A549 (cell line): ENCODE data around the gene KPNA2. TPM values are rescaled to one million over a fixed set of nuclear protein-coding genes. Genes with fewer than 3 reads are reported as not detected.
"Not testable (repeated sequence)": the region's sequence is repeated elsewhere in the genome, so short reads cannot be mapped to it uniquely, and the experiment has no call there.

Source experiments
- ATAC-seq, 2 experiments: fragments of 200-7000 bp in 1 of 2; fragments of >200 bp in 1 of 2; cut with Nextera tagmentation in 1 of 2; cut with Tn5 transposase in 1 of 2; 3 replicates each; pipeline versions ENCODE4 v1.8.0 to v1.9.1; 2018 to 2020; ENCODE audit warnings: mild to moderate bottlenecking in 1 of 2, moderate library complexity in 1 of 2
- CTCF ChIA-PET: fragments of 300-600 bp; sonication (Branson Sonifier 250); formaldehyde crosslinking; extraction: SDS; loops from one replicate; lab custom pipeline; 2021; ENCODE audit warnings: antibody characterized with exemption, inconsistent platforms; lab: Yijun Ruan, JAX
- POLR2A ChIA-PET: fragments of 350-600 bp; formaldehyde crosslinking; extraction: SDS; loops from one replicate; lab custom pipeline; 2021; ENCODE audit warnings: antibody characterized with exemption, inconsistent platforms; lab: Yijun Ruan, JAX
- DNase-seq, 2 experiments: peaks; one replicate each; pipeline versions ENCODE4 v3.0.0 to v3.0.0-alpha.2; 2011 to 2016; ENCODE audit warnings: low read depth in 1 of 2, low spot score in 1 of 2
- FAIRE-seq: peaks from 2 replicates; lab custom pipeline; 2011; peaks lifted over from hg19 to GRCh38; lab: Jason Lieb, UNC
- H3K27ac ChIP-seq, 2 experiments: fragments of >200 bp; sonication (Bioruptor Twin); formaldehyde crosslinking; 3 replicates each; pipeline ENCODE4 v1.5.1; 2016 to 2017
- H3K4me1 ChIP-seq: fragments of >200 bp; sonication (Bioruptor Twin); formaldehyde crosslinking; 3 replicates; pipeline ENCODE4 v1.6.1; 2016
- H3K4me2 ChIP-seq: fragments of >200 bp; sonication (Bioruptor Twin); formaldehyde crosslinking; 3 replicates; pipeline ENCODE4 v1.6.1; 2016
- H3K4me3 ChIP-seq: fragments of >200 bp; sonication (Bioruptor Twin); formaldehyde crosslinking; 3 replicates; pipeline ENCODE4 v1.5.1; 2016
- H3K9me3 ChIP-seq: fragments of >200 bp; sonication (Bioruptor Twin); formaldehyde crosslinking; 3 replicates; pipeline ENCODE4 v1.6.1; 2016
- CBX2 ChIP-seq: fragments of 200-600 bp; sonication (generic); IDR thresholded peaks from 2 replicates; pipeline ENCODE4 v1.6.1; 2016; ENCODE audit warnings: low read depth, mild to moderate bottlenecking, borderline replicate concordance
- CBX8 ChIP-seq: fragments of 200-600 bp; sonication (generic); IDR thresholded peaks from 2 replicates; pipeline ENCODE4 v1.6.1; 2016
- CHD2 ChIP-seq: fragments of 150-350 bp; IDR thresholded peaks from 2 replicates; pipeline ENCODE4 v1.6.1; 2014; ENCODE audit warnings: low read length; ENCODE audit not compliant: partially characterized antibody
- EHF ChIP-seq: fragments of 250-450 bp; sonication (Bioruptor Pico); IDR thresholded peaks from 2 replicates; pipeline ENCODE4 v1.5.0; 2020; ENCODE audit warnings: mild to moderate bottlenecking
- FOSB ChIP-seq: fragments of 250-450 bp; sonication (Bioruptor Pico); IDR thresholded peaks from 2 replicates; pipeline ENCODE4 v1.5.0; 2020; ENCODE audit warnings: mild to moderate bottlenecking, moderate library complexity
- FOXS1 ChIP-seq: fragments of 250-450 bp; sonication (Bioruptor Pico); IDR thresholded peaks from 2 replicates; pipeline ENCODE4 v1.5.0; 2020; ENCODE audit warnings: mild to moderate bottlenecking, moderate library complexity
- JUN ChIP-seq, 2 experiments: fragments of >200 bp; sonication (Bioruptor Twin); formaldehyde crosslinking; IDR thresholded peaks; 2 replicates in 1 of 2; 3 replicates in 1 of 2; pipeline ENCODE4 v1.6.1; 2016 to 2017
- KDM1A ChIP-seq: fragments of 200-600 bp; sonication (generic); IDR thresholded peaks from 2 replicates; pipeline ENCODE4 v1.6.1; 2016; ENCODE audit warnings: low read depth, mild to moderate bottlenecking
- MAFK ChIP-seq: fragments of 450-650 bp; IDR thresholded peaks from 2 replicates; pipeline ENCODE4 v1.6.1; 2014; ENCODE audit not compliant: partially characterized antibody
- MYC ChIP-seq: IDR thresholded peaks from 2 replicates; pipeline ENCODE4 v1.6.1; 2012; ENCODE audit warnings: mild to moderate bottlenecking, inconsistent platforms, low read length, improper control_type of control experiment, borderline replicate concordance
- PHF8 ChIP-seq: fragments of 200-600 bp; sonication (generic); IDR thresholded peaks from 2 replicates; pipeline ENCODE4 v1.6.1; 2016; ENCODE audit warnings: low read depth, mild to moderate bottlenecking, antibody characterized with exemption, moderate library complexity, borderline replicate concordance
- POLR2AphosphoS2 ChIP-seq: conservative IDR thresholded peaks from 2 replicates; pipeline ENCODE4 v1.6.1; 2012; ENCODE audit warnings: low read length, improper control_type of control experiment, inconsistent platforms
- RCOR1 ChIP-seq: fragments of 150-350 bp; IDR thresholded peaks from 2 replicates; pipeline ENCODE4 v1.6.1; 2014; ENCODE audit warnings: antibody characterized with exemption, low read length, low read depth
- RFX5 ChIP-seq: fragments of 450-650 bp; IDR thresholded peaks from 2 replicates; pipeline ENCODE4 v1.7.1; 2014; ENCODE audit warnings: antibody characterized with exemption, mild to moderate bottlenecking, moderate library complexity
- RNF2 ChIP-seq: fragments of 200-600 bp; sonication (generic); IDR thresholded peaks from 2 replicates; pipeline ENCODE4 v1.6.1; 2016; ENCODE audit warnings: low read depth, mild to moderate bottlenecking, antibody characterized with exemption, moderate library complexity, borderline replicate concordance
- TP53 ChIP-seq: fragments of 250-450 bp; sonication (Bioruptor Pico); IDR thresholded peaks from 2 replicates; pipeline ENCODE4 v1.5.0; 2021; ENCODE audit warnings: mild to moderate bottlenecking, moderate library complexity
- ZFP36 ChIP-seq: fragments of 450-650 bp; IDR thresholded peaks from 2 replicates; pipeline ENCODE4 v1.6.1; 2014; ENCODE audit warnings: borderline replicate concordance; ENCODE audit not compliant: partially characterized antibody
- ZNF302 ChIP-seq: fragments of 250-450 bp; sonication (Bioruptor Pico); IDR thresholded peaks from 2 replicates; pipeline ENCODE4 v1.9.0; 2021; ENCODE audit warnings: inconsistent platforms, mild to moderate bottlenecking, moderate library complexity
- WGBS: methylation state at CpG from one replicate; pipeline ENCODE4 v1.1.6; 2017; ENCODE audit errors: missing lambda C conversion rate; 5-methylcytosine and 5-hydroxymethylcytosine counted together
- polyA plus RNA-seq, 4 experiments: library from polyadenylated mRNA; depleted of rRNA in 3 of 4; stranded (reverse); fragments of >200 nt; fragmentation: RNase III in 1 of 4; extraction: RNeasy Plus Mini Kit Qiagen cat#74134 plus additional on column Dnase treatment in 1 of 4; gene quantifications; 2 replicates in 3 of 4; 3 replicates in 1 of 4; pipeline ENCODE4 v1.2.3, GENCODE V29; 2011 to 2017
- TF ChIP-seq, protein P1 (sequence below): fragments of 250-450 bp; sonication (Bioruptor Pico); IDR thresholded peaks from 2 replicates; pipeline ENCODE4 v1.5.0; 2021; ENCODE audit warnings: mild to moderate bottlenecking, moderate library complexity, borderline replicate concordance

Gene KPNA2
- polyA plus RNA-seq, 2 of the 4 experiments (the other 2 are of a cell fraction) = 382 to 700 TPM

DNA sequence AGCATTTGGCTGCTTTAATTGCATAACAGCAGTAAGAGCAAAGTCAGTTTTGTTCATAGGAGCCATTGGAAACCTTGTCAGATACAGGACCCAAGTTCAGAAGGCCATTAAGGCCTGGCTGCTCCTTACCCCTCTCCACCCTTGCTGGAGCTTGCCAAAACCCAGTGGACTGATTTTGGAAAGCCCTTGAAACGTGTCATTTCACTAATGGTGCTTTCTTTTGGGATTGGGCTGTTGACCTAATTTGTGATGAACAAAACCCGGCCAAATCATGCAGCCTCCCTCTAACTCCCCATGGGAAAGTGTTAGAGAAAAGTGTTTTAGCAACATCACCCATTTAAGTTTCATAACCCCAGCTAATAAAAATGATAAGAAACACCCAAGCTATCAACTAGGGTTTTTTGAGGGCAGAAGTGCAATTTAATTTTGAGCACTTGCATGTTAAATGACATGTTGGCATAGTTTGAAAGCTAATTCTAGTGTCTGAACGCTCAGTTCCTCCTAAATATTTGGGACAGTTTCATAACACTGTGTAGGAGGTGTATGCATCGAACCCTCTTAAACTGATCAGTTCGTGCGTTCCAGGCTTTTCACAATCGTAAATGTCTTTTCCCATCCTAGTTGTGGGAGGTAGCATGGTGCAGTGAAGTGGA is 12.5 kb downstream of the KPNA2 start:
- H3K4me3 ChIP-seq, H3K27ac ChIP-seq, POLR2A ChIA-PET, CTCF ChIA-PET, H3K4me1 ChIP-seq, H3K4me2 ChIP-seq, H3K9me3 ChIP-seq, DNase-seq: not testable (repeated sequence)
- TF ChIP-seq FOSB = peak; percentile 94
- TF ChIP-seq TP53 (CRISPR knock-in tag) = 0 out of 2 replicates have a peak, but pooled peaks have one; percentile 15
- 90% methylated on average over 7 of the region's 7 CpGs for WGBS
- FAIRE-seq = peak; percentile 13
- peak; percentile 3 to 30; a peak in 3 of 6 replicates for ATAC-seq

DNA sequence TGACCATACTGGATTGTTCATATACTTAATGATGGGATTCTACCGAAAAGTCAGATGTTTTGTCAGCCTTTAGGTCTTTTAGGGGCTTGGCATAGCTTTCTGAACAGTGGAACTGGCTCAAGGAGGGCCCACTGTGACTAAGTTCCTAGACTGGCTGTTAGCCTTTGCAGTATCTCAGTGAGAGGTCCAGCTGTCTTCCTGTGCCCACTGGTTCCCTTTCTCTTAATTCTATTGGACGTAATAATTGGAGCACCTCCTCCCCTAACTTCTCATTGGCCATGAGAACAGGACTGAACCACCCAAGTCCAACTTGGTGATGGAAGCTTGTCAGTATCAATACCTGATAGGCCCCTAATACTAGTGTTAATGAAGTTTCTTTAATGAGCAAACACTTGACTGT is 13.5 kb downstream of the KPNA2 start:
- POLR2A ChIA-PET = no interaction called here
- peak; percentile 51 for FAIRE-seq

DNA sequence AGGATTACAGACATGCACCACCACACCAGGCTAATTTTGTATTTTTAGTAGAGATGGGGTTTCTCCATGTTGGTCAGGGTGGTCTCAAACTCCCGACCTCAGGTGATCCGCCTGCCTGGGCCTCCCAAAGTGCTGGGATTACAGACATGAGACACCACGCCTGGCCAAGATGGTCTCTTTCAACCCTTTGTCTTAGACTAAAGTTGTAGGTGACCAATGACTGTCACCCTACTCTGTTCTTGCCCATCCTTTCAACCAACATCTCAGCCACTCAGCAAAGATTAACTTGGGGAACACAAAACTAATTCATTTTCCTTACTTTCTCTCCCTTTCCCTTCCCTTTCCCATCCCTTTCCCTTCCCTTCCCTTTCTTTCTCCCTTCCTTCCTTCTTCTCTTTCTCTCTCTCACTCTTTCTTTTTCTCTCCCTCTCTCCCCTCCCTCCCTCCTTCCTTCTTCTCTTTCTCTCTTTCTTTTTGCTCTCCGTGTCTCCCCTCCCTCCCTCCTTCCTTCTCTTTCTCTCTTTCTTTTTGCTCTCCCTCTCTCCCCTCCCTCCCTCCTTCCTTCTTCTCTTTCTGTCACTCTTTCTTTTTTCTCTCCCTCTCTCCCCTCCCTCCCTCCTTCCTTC is 14.4 kb downstream of the KPNA2 start:
- CTCF ChIA-PET, POLR2A ChIA-PET: not testable (repeated sequence)
- ATAC-seq = peak; percentile 35 to 53; a peak in 3 of 6 replicates

More for the DNA sequence above, 13.5 kb downstream of the KPNA2 start:
- peak in 1 of 2 experiments; percentile 31 for DNase-seq
- CTCF ChIA-PET = no interaction called here
- Histone ChIP-seq H3K4me3 (no peak overlapping the region), H3K9me3 (no peaks in the 10 kb centered on the region), H3K4me1 (no peaks in the 10 kb centered on the region; the same call in 2 of the 3 replicates), H3K4me2 (no peak overlapping the region), H3K27ac (no peak overlapping the region)
- WGBS = 95% methylated on average over 2 of the region's 2 CpGs
- no peak for TF ChIP-seq ZFP36
- no peak for TF ChIP-seq RFX5
- TF ChIP-seq MAFK = no peak
- TF ChIP-seq, all 56 proteins: peak for 0
- ATAC-seq = peak; percentile 65 to 77; a peak in 5 of 6 replicates

DNA sequence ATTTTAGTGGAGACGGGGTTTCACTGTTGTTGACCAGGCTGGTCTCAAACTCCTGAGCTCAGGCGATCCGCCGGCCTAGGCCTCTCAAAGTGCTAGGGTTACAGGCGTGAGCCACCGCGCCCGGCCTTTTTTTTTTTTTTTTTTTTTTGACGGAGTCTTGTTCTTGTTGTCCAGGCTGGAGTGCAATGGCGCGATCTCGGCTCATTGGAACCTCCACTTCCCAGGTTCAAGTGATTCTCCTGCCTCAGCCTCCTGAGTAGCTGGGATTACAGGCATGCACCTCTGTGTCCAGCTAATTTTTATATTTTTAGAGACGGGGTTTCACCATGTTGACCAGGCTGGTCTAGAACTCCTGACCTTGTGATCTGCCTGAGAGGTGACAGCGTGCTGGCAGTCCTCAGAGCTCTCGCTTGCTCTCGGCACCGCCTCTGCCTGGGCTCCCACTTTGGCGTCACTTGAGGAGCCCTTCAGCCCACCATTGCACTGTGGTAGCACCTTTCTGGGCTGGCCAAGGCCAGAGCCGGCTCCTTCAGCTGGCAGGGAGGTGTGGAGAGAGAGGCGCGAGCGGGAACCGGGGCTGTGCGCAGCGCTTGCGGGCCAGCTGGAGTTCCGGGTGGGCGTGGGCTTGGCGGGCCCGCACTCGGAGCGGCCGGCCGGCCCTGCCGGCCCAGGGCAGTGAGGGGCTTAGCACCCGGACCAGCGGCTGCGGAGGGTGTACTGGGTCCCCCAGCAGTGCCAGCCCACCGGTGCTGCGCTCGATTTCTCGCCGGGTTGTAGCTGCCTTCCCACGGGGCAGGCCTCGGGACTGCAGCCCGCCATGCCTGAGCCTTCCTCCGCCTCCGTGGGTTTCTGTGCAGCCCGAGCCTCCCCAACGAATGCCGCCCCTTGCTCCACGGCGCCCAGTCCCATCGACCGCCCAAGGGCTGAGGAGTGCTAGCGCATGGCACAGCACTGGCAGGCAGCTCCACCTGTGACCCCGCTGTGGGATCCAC is 16.1 kb downstream of the KPNA2 start:
- ATAC-seq, H3K4me1 ChIP-seq, DNase-seq, H3K27ac ChIP-seq, H3K4me3 ChIP-seq, POLR2A ChIA-PET, H3K4me2 ChIP-seq, FAIRE-seq, H3K9me3 ChIP-seq: not testable (repeated sequence)
- CTCF ChIA-PET = interaction anchor here (0.6 to 1.6 kb wide), 2 partner anchors 149 to 867 kb away, joined by 3 to 4 read pairs; no protein-coding TSS in a partner anchor
- 89% methylated on average over 41 of the region's 57 CpGs for WGBS

More for the DNA sequence above, 14.4 kb downstream of the KPNA2 start:
- H3K27ac ChIP-seq, DNase-seq, H3K4me3 ChIP-seq, H3K4me2 ChIP-seq, H3K9me3 ChIP-seq, H3K4me1 ChIP-seq, FAIRE-seq: not testable (repeated sequence)
- 80% methylated on average over 4 of the region's 4 CpGs for WGBS

DNA sequence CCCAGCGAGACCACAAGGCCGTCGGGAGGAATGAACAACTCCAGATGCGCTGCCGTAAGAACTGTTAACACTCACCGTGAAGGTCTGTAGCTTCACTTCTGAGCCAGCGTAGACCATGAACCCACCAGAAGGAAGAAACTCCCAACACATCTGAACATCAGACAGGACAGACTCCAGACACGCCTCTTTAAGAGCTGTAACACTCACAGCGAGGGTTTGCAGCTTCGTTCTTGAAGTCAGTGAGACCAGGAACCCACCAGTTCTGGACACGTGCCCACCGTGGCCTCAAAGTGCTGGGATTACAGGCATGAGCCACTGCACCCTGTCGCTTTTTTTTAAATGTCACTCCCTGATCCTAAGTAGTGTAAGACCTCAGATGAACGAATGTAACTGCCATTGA is 17.3 kb downstream of the KPNA2 start:
- no peak for FAIRE-seq
- H3K4me2 ChIP-seq = no peak overlapping the region
- ChIA-PET POLR2A (no interaction called here), CTCF (interaction anchor here (1.6 kb wide), 1 partner anchor 148 kb away, joined by 4 read pairs; no protein-coding TSS in a partner anchor)
- no peaks in the 10 kb centered on the region for H3K9me3 ChIP-seq
- no peak overlapping the region for H3K27ac ChIP-seq
- no peak for ATAC-seq
- no peak for DNase-seq
- no peaks in the 10 kb centered on the region; the same call in 2 of the 3 replicates for H3K4me1 ChIP-seq
- no peak overlapping the region for H3K4me3 ChIP-seq
- TF ChIP-seq PHF8 (no peak), RNF2 (no peak), FOXS1 (CRISPR knock-in tag) (no peak), CBX2 (no peak), JUN (IDR thresholded peaks at IDR 0.05) (no peak), CHD2 (no peak), CBX8 (no peak), RCOR1 (no peak), MYC (no peak), ZNF302 (no peak), POLR2AphosphoS2 (no peak), EHF (CRISPR knock-in tag) (no peak), KDM1A (no peak)
- TF ChIP-seq, protein P1, sequence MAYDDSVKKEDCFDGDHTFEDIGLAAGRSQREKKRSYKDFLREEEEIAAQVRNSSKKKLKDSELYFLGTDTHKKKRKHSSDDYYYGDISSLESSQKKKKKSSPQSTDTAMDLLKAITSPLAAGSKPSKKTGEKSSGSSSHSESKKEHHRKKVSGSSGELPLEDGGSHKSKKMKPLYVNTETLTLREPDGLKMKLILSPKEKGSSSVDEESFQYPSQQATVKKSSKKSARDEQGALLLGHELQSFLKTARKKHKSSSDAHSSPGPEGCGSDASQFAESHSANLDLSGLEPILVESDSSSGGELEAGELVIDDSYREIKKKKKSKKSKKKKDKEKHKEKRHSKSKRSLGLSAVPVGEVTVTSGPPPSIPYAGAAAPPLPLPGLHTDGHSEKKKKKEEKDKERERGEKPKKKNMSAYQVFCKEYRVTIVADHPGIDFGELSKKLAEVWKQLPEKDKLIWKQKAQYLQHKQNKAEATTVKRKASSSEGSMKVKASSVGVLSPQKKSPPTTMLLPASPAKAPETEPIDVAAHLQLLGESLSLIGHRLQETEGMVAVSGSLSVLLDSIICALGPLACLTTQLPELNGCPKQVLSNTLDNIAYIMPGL (CRISPR knock-in tag) = no peak
- WGBS = 93% methylated on average over 14 of the region's 14 CpGs
